Effector CD4-positive, alpha-beta T cell (primary cell): ENCODE data around the gene SLC36A4.
"Not testable (repeated sequence)": the region's sequence is repeated elsewhere in the genome, so short reads cannot be mapped to it uniquely, and the experiment has no call there.

Experiments used
- DNase-seq: peaks from one replicate; pipeline ENCODE4 v3.0.0-alpha.2; 2020

SLC36A4 gene

GRCh38 chr11:93193731-93194130 lies 4.1 kb downstream of the SLC36A4 start:
- no peak for DNase-seq

- DNase-seq: no peak
Measured at GRCh38 chr11:93192163-93192562, 5.6 kb downstream of the SLC36A4 start.

GRCh38 chr11:93189462-93189861 lies 8.3 kb downstream of the SLC36A4 start:
- no peak for DNase-seq

- DNase-seq: no peak
Measured at GRCh38 chr11:93188726-93189125, 9.1 kb downstream of the SLC36A4 start.

GRCh38 chr11:93187290-93187689 lies 10.5 kb downstream of the SLC36A4 start:
- DNase-seq: no peak

GRCh38 chr11:93177891-93178290 lies 19.9 kb downstream of the SLC36A4 start:
- not testable (repeated sequence) for DNase-seq

- DNase-seq: no peak
Measured at GRCh38 chr11:93169950-93170561, 27.7 kb downstream of the SLC36A4 start.

- no peak for DNase-seq
Measured at GRCh38 chr11:93169143-93169542, 28.6 kb downstream of the SLC36A4 start.

GRCh38 chr11:93166862-93167261 lies 30.9 kb downstream of the SLC36A4 start:
- no peak for DNase-seq

- DNase-seq: no peak
Measured at GRCh38 chr11:93166194-93166593, 31.6 kb downstream of the SLC36A4 start.

GRCh38 chr11:93160808-93161207 lies 37.0 kb downstream of the SLC36A4 start:
- no peak for DNase-seq

- no peak for DNase-seq
Measured at GRCh38 chr11:93160156-93160555, 37.6 kb downstream of the SLC36A4 start.

- no peak for DNase-seq
Measured at GRCh38 chr11:93159721-93160120, 38.1 kb downstream of the SLC36A4 start.

- no peak for DNase-seq
Measured at GRCh38 chr11:93155738-93156137, 42.1 kb downstream of the SLC36A4 start.

- no peak for DNase-seq
Measured at GRCh38 chr11:93145390-93145915, 52.3 kb downstream of the SLC36A4 start.

GRCh38 chr11:93143800-93144199 lies 54.0 kb downstream of the SLC36A4 start:
- DNase-seq: no peak

GRCh38 chr11:93143186-93143585 lies 54.6 kb downstream of the SLC36A4 start:
- DNase-seq: no peak

GRCh38 chr11:93133488-93134109 lies 64.2 kb downstream of the SLC36A4 start:
- DNase-seq: no peak

- DNase-seq: no peak
Measured at GRCh38 chr11:93132836-93133235, 65.0 kb downstream of the SLC36A4 start.

GRCh38 chr11:93131709-93132108 lies 66.1 kb downstream of the SLC36A4 start:
- no peak for DNase-seq

- no peak for DNase-seq
Measured at GRCh38 chr11:93128574-93128973, 69.2 kb downstream of the SLC36A4 start.

- no peak for DNase-seq
Measured at GRCh38 chr11:93123351-93123898, 74.4 kb downstream of the SLC36A4 start.

GRCh38 chr11:93122535-93123235 lies 75.1 kb downstream of the SLC36A4 start:
- DNase-seq: no peak

- no peak for DNase-seq
Measured at GRCh38 chr11:93118276-93118675, 79.5 kb downstream of the SLC36A4 start.
